Measurements from ENCODE around the gene BOLA1.

DNA sequence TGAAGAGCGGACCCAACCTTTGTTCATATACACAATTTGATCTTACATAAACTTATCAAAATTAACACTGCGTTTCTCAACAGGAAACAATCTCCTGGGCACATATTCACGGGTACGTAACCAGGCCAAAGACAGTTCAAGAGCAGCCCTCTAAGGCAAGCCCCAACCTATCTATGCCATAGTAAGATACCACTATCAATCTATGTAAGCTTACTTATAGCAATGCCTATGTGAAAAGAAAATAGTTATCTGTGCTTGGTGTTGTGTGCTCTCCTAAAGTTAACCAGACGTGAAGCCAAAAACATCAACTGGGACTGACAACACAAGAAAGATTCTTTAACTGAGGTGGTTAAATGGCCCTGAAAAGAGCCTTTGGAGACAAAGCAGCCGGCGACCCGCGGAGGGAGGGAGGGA is 49.4 kb upstream of the BOLA1 start:
- TF ChIP-seq, protein P1, sequence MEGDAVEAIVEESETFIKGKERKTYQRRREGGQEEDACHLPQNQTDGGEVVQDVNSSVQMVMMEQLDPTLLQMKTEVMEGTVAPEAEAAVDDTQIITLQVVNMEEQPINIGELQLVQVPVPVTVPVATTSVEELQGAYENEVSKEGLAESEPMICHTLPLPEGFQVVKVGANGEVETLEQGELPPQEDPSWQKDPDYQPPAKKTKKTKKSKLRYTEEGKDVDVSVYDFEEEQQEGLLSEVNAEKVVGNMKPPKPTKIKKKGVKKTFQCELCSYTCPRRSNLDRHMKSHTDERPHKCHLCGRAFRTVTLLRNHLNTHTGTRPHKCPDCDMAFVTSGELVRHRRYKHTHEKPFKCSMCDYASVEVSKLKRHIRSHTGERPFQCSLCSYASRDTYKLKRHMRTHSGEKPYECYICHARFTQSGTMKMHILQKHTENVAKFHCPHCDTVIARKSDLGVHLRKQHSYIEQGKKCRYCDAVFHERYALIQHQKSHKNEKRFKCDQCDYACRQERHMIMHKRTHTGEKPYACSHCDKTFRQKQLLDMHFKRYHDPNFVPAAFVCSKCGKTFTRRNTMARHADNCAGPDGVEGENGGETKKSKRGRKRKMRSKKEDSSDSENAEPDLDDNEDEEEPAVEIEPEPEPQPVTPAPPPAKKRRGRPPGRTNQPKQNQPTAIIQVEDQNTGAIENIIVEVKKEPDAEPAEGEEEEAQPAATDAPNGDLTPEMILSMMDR (IDR thresholded peaks at IDR 0.05; ENCODE audit: low read depth, low read length, poor library complexity, severe bottlenecking) = no peak
- no peak for TF ChIP-seq EZH2phosphoT487 (IDR thresholded peaks at IDR 0.05; ENCODE audit: borderline replicate concordance, low read length)
